Astrocyte (in vitro differentiated cells and primary cell): ENCODE data around the gene ESYT1. TPM values are rescaled to one million over a fixed set of nuclear protein-coding genes. Genes with fewer than 3 reads are reported as not detected.

ENCODE experiments used
- DNase-seq: peaks from one replicate; pipeline ENCODE4 v3.0.0-alpha.2; 2010; ENCODE audit warnings: low read depth
- FAIRE-seq: peaks from 2 replicates; lab custom pipeline; 2011; peaks lifted over from hg19 to GRCh38; lab: Jason Lieb, UNC
- H2AFZ ChIP-seq: 2 replicates; pipeline ENCODE4 v1.6.0; 2012; ENCODE audit warnings: low read depth, low read length, inconsistent platforms
- H3K27ac ChIP-seq: 2 replicates; pipeline ENCODE4 v1.5.1; 2011; ENCODE audit warnings: low read depth, low read length, inconsistent platforms
- H3K27me3 ChIP-seq: 2 replicates; pipeline ENCODE4 v1.6.0; 2011; ENCODE audit warnings: low read length, inconsistent platforms; ENCODE audit not compliant: insufficient read depth
- H3K36me3 ChIP-seq: 2 replicates; pipeline ENCODE4 v1.5.1; 2011; ENCODE audit warnings: low read length, inconsistent platforms; ENCODE audit not compliant: insufficient read depth
- H3K4me1 ChIP-seq: 2 replicates; pipeline ENCODE4 v1.5.1; 2011; ENCODE audit warnings: low read length, inconsistent platforms; ENCODE audit not compliant: insufficient read depth
- H3K4me2 ChIP-seq: 2 replicates; pipeline ENCODE4 v1.6.0; 2012; ENCODE audit warnings: low read length, inconsistent platforms
- H3K4me3 ChIP-seq: 2 replicates; pipeline ENCODE4 v1.5.1; 2011; ENCODE audit warnings: low read depth, mild to moderate bottlenecking, low read length, inconsistent platforms; ENCODE audit not compliant: insufficient read depth
- H3K79me2 ChIP-seq: 2 replicates; pipeline ENCODE4 v1.6.0; 2012; ENCODE audit warnings: mild to moderate bottlenecking, low read length, inconsistent platforms; ENCODE audit not compliant: insufficient read depth
- H3K9ac ChIP-seq: 2 replicates; pipeline ENCODE4 v1.6.0; 2012; ENCODE audit warnings: mild to moderate bottlenecking, low read length, inconsistent platforms
- H3K9me3 ChIP-seq: 2 replicates; pipeline ENCODE4 v1.5.1; 2012; ENCODE audit warnings: low read depth, mild to moderate bottlenecking, low read length, inconsistent platforms; ENCODE audit not compliant: insufficient read depth
- H4K20me1 ChIP-seq: 2 replicates; pipeline ENCODE4 v1.6.0; 2012; ENCODE audit warnings: low read length, inconsistent platforms; ENCODE audit not compliant: insufficient read depth
- H3K27ac Mint-ChIP-seq: one replicate; pipeline ENCODE4 v1.8.0; 2021; ENCODE audit warnings: mild to moderate bottlenecking, mixed read lengths; ENCODE audit not compliant: unreplicated experiment
- H3K27me3 Mint-ChIP-seq: one replicate; pipeline ENCODE4 v1.8.0; 2021; ENCODE audit warnings: low read depth, mixed read lengths; ENCODE audit not compliant: unreplicated experiment
- H3K36me3 Mint-ChIP-seq: one replicate; pipeline ENCODE4 v1.8.0; 2021; ENCODE audit warnings: low read depth, mixed read lengths; ENCODE audit not compliant: unreplicated experiment
- H3K4me1 Mint-ChIP-seq: one replicate; pipeline ENCODE4 v1.8.0; 2021; ENCODE audit warnings: low read depth, mixed read lengths; ENCODE audit not compliant: unreplicated experiment
- H3K4me3 Mint-ChIP-seq: one replicate; pipeline ENCODE4 v1.8.0; 2021; ENCODE audit warnings: mild to moderate bottlenecking, moderate library complexity, mixed read lengths; ENCODE audit not compliant: unreplicated experiment
- H3K9me3 Mint-ChIP-seq: one replicate; pipeline ENCODE4 v1.8.0; 2021; ENCODE audit warnings: mild to moderate bottlenecking, mixed read lengths; ENCODE audit not compliant: unreplicated experiment
- EZH2 ChIP-seq: IDR thresholded peaks from 2 replicates; pipeline ENCODE4 v1.6.1; 2012; ENCODE audit warnings: mild to moderate bottlenecking, low read length, inconsistent platforms; ENCODE audit not compliant: insufficient read depth
- total RNA-seq: library from RNA; stranded (reverse); gene quantifications from 2 replicates; pipeline ENCODE4 v1.2.1, GENCODE V29; 2021
- TF ChIP-seq, protein P1 (sequence below): IDR thresholded peaks from 2 replicates; pipeline ENCODE4 v1.5.1; 2011; ENCODE audit warnings: low read depth, mild to moderate bottlenecking, inconsistent platforms, low read length, moderate library complexity; ENCODE audit not compliant: insufficient read depth

Gene ESYT1
- total RNA-seq, 1 donor from 2014 or later = 142 TPM

DNA sequence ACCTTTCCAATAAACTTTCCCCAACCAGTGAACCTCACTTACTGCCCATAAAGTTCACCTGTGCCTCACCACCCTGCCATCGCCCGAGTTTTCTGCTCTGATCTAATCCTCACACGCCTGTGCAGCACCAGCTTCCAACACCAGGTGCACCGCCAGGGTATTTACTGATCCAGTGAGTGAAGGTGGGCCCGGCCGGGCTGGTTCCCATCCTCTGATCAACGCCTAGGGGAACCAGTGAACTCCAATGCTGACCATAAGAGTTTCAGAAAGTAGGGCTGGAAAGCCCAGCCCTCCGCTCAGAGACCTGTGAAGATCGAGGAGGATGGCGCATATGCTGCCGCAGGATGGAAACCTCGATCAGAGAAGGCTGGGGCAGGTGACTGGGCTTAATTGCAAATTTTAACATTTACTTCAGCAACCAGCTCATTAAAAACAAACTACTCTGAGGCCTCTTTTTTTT is 23.6 kb downstream of the ESYT1 start:
- TF ChIP-seq, protein P1, sequence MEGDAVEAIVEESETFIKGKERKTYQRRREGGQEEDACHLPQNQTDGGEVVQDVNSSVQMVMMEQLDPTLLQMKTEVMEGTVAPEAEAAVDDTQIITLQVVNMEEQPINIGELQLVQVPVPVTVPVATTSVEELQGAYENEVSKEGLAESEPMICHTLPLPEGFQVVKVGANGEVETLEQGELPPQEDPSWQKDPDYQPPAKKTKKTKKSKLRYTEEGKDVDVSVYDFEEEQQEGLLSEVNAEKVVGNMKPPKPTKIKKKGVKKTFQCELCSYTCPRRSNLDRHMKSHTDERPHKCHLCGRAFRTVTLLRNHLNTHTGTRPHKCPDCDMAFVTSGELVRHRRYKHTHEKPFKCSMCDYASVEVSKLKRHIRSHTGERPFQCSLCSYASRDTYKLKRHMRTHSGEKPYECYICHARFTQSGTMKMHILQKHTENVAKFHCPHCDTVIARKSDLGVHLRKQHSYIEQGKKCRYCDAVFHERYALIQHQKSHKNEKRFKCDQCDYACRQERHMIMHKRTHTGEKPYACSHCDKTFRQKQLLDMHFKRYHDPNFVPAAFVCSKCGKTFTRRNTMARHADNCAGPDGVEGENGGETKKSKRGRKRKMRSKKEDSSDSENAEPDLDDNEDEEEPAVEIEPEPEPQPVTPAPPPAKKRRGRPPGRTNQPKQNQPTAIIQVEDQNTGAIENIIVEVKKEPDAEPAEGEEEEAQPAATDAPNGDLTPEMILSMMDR = peak; percentile 27
- no peak for TF ChIP-seq EZH2
- H3K27me3 ChIP-seq = no peaks in the 10 kb centered on the region
- H3K27me3 Mint-ChIP-seq = no peaks in the 10 kb centered on the region
- H3K4me3 ChIP-seq = peak overlapping the region; percentile 87
- H3K27ac Mint-ChIP-seq = peak overlapping the region; percentile 92
- H3K4me1 ChIP-seq = peaks cover 24% of the 10 kb centered on the region
- FAIRE-seq = no peak
- peak overlapping the region; percentile 90 for H3K4me3 Mint-ChIP-seq
- H3K4me2 ChIP-seq = peak overlapping the region; percentile 96
- H3K27ac ChIP-seq = peak overlapping the region; percentile 68
- H3K9ac ChIP-seq = peak overlapping the region; percentile 95
- H4K20me1 ChIP-seq = no peaks in the 10 kb centered on the region
- peaks cover 3% of the 10 kb centered on the region for H3K36me3 ChIP-seq
- H3K9me3 ChIP-seq = no peaks in the 10 kb centered on the region
- peaks cover 20% of the 10 kb centered on the region for H3K79me2 ChIP-seq
- H3K36me3 Mint-ChIP-seq = peaks cover 12% of the 10 kb centered on the region
- DNase-seq = no peak
- no peaks in the 10 kb centered on the region for H3K9me3 Mint-ChIP-seq
- H3K4me1 Mint-ChIP-seq = peaks cover 7% of the 10 kb centered on the region
- peak overlapping the region; percentile 72 for H2AFZ ChIP-seq

DNA sequence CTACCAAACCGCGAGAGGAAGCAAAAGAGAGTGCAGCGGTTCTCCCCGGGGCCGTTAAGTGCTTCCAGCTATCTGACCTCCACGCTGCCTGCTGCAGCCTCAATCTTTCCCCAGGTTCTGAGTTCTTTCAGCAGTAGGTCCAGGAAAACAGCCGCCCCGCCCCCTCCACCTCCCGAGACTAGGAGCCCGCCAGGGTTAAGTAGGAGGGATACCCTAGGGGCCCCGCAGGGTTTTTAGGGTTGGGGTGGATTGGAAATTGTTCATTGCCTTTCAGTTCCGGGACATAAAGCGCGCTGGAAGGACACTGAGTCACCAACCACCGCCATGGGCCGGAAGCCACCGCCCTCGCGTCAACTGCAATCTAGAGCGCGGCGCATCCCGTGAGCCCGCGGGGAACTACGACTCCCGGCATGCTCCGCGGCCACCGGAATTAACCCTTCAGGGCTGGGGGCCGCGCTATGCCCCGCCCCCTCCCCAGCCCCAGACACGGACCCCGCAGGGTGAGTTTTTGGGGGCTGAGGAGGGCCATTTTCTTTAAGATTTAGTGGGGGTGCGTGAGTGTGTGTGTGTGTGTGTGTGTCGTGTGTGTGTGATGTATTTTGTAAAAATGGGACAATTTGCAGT is 24.2 kb downstream of the ESYT1 start, which contains the start of gene MYL6B:
Gene MYL6B, plus strand, starts transcription at position 456 of the 624 bp plus-strand sequence. CDS start 1,332 bp downstream, outside the sequence.
- peaks cover 3% of the 10 kb centered on the region for H3K36me3 ChIP-seq
- Mint-ChIP-seq H3K27ac (peak within 1 kb of the TSS; percentile 92), H3K27me3 (no peaks in the 10 kb centered on the region), H3K4me1 (peaks cover 6% of the 10 kb centered on the region), H3K36me3 (peaks cover 13% of the 10 kb centered on the region), H3K4me3 (peak within 1 kb of the TSS; percentile 90), H3K9me3 (no peaks in the 10 kb centered on the region)
- TF ChIP-seq, protein P1 = no peak
- TF ChIP-seq EZH2 = no peak
- peaks cover 29% of the 10 kb centered on the region for H3K4me1 ChIP-seq
- H3K9ac ChIP-seq = peak within 1 kb of the TSS; percentile 95
- no peaks in the 10 kb centered on the region for H3K9me3 ChIP-seq
- peak; percentile 78 for DNase-seq
- peak within 1 kb of the TSS; percentile 68 for H3K27ac ChIP-seq
- no peaks in the 10 kb centered on the region for H3K27me3 ChIP-seq
- no peaks in the 10 kb centered on the region for H4K20me1 ChIP-seq
- H3K79me2 ChIP-seq = peaks cover 20% of the 10 kb centered on the region
- H2AFZ ChIP-seq = peak within 1 kb of the TSS; percentile 82
- FAIRE-seq = no peak
- H3K4me2 ChIP-seq = peak within 1 kb of the TSS; percentile 96
- peak within 1 kb of the TSS; percentile 87 for H3K4me3 ChIP-seq
